ENCODE data around the gene KRTAP2-1.
"Not testable (repeated sequence)": the region's sequence is repeated elsewhere in the genome, so short reads cannot be mapped to it uniquely, and the experiment has no call there.

Gene KRTAP2-1

DNA sequence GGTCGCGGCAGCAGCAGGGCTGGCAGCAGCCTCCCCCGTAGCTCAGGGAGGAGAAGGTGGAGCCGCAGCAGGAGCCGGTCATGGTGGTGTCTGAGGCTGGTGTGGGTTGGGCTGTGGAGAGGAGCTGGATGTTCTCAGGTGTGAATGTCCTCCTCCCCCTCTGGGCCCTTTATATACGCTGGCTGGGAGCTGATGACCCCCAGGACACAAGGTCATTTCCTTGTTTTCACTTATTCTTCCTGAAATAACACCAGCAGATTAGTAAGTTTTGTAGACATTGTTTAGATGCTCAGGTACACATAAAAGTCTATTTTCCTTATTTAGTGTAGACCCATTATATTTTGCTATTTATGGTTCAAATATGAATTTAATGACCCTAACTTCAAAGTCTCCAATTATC lies 8.0 kb upstream of the KRTAP2-1 start, which contains the start of gene KRTAP2-2:
Gene KRTAP2-2, minus strand, starts transcription at position 101 of the 400 bp plus-strand sequence. Its CDS starts 19 bp downstream, at position 82.
- not testable (repeated sequence) for DNase-seq

DNA sequence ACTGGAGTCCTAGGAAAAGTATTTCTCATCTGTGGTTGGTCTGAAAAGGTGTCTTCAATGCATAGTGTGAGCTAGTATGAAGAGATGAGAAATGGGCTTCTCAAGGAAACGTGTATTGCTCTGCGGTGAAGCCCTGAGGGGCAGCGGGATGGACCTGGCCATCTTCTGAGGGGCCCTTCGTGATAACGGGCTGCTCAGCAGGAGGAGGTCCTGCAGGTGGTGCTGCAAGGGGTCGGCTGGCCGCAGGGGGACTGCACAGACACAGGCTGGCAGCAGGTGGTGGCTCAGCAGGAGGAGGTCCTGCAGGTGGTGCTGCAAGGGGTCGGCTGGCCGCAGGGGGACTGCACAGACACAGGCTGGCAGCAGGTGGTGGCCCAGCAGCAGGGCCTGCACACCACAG lies 7.4 kb upstream of the KRTAP2-1 start:
- not testable (repeated sequence) for DNase-seq

DNA sequence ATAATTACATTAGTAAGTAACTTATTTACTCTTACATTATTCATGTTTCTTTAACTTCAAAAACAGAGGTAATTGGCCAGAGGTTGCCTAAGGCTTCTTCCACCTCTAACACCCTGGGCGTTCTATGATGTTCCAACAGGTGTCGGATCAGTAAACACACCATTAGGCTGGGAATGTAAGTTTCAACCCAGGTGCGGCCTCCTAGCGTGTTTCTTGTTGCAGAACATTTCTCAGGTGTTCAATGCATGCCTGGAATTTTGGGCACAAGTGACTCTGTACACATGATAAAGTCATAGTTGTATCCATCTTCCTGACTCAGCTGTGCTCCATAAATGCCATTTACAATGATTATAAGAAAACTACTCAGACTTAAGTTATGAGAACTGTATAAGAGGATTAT lies 6.9 kb upstream of the KRTAP2-1 start:
- DNase-seq = no peak

DNA sequence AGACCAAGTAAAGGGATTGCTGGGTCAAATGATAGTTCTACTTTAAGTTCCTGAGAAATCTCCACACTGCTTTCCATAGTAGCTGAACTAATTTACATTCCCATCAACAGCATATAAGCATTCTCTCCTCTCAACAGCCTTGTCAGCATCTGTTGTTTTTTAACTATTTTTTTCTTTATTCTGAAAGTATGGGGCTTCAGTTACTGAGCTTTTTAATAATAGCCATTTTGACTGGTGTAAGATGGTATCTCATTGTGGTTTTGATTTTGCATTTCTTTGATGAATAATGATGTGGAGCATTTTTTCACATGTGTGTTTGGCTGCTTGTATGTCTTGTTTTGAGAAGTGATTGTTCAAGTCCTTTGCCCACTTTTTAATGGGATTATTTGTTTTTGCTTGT lies 5.5 kb upstream of the KRTAP2-1 start:
- DNase-seq = no peak

DNA sequence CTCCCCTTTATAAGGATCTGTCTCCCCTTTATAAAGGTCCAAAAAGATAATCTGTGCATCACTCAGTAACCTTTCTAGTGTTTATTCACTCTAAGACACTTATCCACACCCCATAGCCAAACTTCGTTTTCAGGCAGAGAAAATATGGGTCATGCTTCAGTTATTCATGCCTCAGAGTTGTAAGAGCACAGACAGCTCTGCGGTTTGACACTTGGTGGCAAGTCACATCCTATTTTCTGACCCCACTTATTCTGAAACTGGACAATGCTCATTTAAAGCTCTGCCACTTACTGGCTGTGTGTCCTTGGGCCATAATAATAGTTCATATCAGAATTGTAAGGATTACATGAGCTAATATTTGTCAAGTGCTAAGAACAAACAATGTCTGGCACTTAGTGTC lies 2.0 kb upstream of the KRTAP2-1 start:
- DNase-seq = no peak

DNA sequence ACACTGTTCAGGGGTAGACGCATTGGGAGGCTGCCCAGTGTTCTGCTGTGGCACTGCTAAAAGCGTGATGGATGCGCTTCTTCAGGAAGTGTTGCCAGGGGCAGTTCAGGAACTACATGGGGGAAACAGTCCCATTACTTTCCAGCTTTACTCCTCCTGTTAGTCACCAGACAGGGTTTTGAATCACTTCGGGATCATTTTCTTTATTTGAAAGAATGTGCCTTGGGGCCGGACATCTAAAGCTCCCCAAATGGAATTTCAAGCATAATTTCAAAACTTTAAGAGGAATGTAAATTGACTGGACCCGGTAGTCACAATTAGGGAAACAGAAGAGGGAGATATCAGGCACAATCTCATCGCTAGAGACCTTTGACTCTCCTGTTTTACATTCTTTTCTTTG lies 1.3 kb upstream of the KRTAP2-1 start:
- no peak for DNase-seq

DNA sequence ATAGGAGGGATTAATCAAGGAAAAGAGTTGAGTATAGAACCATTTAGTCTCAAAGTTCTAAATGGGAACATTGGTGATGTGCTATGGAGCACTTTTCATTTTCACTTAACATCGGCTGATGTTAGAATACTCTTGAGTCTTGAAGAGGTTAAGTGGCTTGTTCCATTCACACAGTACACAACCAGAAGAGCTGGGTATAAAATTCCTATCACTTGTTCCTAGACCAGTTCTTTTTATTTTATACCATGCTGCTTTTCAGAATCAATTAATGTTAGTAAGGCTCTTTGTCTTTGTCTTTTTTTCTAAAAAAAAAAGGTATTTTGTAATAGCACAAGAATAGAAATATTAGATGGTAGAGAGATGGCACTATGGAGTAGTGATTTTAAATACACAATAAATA lies 4.2 kb downstream of the KRTAP2-1 start:
- no peak for DNase-seq

DNA sequence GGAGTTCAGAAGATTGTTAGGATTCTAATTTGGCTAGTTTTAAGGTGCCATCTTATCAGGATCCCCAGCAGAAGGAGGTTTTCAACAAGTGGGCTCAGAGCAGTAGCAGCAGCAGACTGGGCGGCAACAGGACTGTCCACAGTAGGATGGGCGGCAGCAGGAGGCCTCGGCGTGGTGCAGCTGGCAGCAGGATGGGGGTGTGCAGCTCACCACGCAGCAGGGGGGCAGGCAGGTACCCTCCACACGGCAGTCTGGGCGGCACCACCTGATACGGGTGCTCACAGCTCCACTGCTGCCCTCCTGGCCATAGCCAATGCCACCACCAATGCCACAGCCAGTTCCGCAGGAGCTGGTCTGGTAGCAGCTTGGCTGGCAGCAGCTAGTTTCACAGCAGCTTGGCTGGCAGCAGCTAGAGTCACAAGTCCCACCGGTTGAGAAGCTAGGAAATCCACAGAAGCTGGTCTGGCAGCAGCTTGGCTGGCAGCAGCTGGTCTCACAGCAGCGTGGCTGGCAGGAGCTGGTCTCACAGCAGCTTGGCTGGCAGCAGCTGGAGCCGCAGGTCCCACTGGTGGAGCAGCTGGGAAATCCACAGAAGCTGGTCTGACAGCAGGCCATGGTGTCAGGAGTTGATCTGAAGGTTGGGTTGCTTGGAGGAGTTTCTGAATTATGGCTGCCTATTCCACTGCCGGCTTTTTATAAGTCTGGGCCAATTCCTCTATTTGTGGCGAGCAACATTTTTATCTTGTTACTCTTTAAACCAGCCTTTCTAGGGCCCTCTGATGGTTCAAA lies 6.1 kb downstream of the KRTAP2-1 start, which contains the start of gene KRTAP1-1:
Gene KRTAP1-1, minus strand, starts transcription at position 668 of the 789 bp plus-strand sequence. Its CDS starts 53 bp downstream, at position 615.
- not testable (repeated sequence) for DNase-seq

DNA sequence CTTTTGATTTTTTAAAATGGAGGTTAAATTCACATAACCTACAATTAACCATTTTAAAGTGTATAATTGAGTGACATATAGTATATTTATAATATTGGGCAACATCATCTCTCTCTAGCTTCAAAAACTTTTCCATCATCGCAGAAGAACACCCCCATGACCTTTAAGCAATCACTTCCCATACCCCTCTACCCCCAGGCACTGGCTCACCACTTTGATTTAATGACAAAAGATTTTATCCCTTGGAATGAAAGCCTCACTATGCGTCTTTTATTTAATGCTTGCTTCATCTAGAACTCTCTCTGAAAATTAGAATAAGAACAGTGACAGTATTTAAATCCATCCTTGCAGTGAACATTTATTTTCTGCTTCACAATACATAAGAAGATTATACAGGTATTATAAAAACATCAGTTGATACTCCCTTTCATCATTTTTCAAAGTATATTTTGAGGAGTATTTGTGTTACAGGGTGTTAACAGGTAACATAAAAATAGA lies 9.2 kb downstream of the KRTAP2-1 start:
- DNase-seq = no peak

DNA sequence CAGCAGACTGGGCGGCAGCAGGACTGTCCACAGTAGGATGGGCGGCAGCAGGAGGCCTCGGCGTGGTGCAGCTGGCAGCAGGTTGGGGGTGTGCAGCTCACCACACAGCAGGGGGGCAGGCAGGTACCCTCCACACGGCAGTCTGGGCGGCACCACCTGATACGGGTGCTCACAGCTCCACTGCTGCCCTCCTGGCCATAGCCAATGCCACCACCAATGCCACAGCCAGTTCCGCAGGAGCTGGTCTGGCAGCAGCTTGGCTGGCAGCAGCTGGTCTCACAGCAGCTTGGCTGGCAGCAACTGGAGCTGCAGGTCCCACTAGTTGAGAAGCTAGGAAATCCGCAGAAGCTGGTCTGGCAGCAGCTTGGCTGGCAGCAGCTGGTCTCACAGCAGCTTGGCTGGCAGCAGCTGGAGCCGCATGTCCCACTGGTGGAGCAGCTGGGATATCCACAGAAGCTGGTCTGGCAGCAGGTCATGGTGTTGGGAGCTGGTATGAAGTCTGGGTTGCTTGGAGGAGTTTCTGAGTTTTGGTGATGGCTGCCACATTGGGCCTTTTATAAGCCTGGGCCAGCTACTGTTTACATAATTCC lies 12.7 kb downstream of the KRTAP2-1 start, which contains the start of gene KRTAP1-3:
Gene KRTAP1-3, minus strand, starts transcription at position 529 of the 590 bp plus-strand sequence. Its CDS starts 53 bp downstream, at position 476.
- DNase-seq = not testable (repeated sequence)

DNA sequence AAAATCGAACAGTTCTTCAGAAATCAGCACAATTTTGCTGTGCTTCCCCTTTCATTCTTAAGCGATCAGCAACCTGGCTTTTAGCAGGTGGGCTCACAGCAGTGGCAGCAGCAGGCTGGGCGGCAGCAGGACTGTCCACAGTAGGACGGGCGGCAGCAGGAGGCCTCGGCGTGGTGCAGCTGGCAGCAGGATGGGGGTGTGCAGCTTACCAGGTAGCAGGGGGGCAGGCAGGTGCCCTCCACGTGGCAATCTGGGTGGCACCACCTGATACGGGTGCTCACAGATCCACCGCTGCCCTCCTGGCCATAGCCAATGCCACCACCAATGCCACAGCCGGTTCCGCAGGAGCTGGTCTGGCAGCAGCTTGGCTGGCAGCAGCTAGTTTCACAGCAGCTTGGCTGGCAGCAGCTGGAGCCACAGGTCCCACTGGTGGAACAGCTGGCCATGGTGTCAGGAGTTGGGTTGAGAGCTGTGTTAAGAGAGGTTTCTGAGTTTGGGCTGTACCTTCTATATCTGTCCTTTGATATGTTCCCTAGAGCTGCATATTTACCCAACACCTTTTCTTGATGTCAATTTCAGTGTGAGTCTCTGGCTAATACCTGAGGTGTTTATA lies 17.4 kb downstream of the KRTAP2-1 start, which contains the start of gene KRTAP1-4:
Gene KRTAP1-4, minus strand, starts transcription at position 563 of the 613 bp plus-strand sequence. Its CDS starts 117 bp downstream, at position 446.
- DNase-seq = no peak

DNA sequence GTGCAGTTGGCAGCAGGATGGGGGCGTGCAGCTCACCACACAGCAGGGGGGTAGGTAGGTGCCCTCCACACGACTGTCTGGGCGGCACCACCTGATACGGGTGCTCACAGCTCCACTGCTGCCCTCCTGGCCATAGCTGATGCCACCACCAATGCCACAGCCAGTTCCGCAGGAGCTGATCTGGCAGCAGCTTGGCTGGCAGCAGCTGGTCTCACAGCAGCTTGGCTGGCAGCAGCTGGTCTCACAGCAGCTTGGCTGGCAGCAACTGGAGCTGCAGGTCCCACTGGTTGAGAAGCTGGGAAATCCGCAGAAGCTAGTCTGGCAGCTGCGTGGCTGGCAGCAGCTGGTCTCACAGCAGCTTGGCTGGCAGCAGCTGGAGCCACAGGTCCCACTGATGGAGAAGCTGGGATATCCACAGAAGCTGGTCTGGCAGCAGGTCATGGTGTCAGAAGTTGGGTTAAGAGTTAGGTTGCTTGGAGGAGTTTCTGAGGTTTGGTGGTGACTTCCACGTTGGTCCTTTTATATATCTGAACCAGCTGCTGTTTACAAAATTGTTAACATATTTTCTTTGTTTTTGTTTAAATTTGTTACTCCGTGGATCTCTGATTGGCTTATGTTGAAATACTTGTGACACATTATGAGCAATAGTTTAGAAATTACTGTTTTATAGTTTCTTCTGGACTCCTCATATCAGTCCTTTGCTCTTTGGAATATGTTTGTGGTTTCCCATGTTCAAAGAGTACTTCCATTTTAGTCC lies 20.2 kb downstream of the KRTAP2-1 start, which contains the start of gene KRTAP1-5:
Gene KRTAP1-5, minus strand, starts transcription at position 494 of the 757 bp plus-strand sequence. Its CDS starts 53 bp downstream, at position 441.
- no peak for DNase-seq

DNA sequence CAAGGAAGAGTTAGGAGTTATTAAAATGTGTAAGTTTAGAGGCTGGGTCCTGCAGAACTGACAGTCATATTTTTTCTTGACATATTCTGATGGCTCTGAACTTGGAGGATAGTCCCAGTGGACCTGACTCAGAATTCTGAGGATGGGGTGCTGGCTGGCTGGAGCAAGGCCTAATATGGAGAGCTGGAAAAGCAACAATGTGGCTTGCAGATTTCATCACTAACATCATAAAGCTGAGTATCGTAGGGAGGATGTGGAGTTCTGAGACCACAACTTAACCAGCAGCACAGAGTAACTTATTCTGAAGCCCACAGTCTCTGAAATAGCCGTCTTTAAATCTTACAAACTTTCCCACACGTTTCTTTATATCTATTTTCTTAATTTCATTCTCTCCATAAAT lies 22.4 kb downstream of the KRTAP2-1 start:
- DNase-seq = no peak

DNA sequence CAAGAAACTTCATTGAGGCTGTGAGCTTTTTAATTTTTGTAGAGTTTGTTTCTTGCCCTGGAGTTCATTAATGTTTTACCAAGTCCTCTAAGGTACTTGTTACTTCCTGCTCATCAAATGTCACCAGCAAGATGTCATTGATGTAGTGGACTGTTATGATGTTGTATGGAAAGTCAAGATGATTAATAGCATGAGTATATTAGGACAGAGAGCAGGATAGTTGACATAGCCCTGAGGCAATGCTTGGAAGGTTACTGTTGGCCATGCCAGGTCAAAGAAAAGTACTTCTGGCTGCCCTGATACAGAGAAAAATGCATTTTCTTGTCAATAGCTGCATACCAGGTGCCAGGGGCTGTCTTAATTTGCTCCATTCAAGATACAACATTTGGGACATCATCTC lies 26.8 kb downstream of the KRTAP2-1 start:
- peak; percentile 44 for DNase-seq

DNA sequence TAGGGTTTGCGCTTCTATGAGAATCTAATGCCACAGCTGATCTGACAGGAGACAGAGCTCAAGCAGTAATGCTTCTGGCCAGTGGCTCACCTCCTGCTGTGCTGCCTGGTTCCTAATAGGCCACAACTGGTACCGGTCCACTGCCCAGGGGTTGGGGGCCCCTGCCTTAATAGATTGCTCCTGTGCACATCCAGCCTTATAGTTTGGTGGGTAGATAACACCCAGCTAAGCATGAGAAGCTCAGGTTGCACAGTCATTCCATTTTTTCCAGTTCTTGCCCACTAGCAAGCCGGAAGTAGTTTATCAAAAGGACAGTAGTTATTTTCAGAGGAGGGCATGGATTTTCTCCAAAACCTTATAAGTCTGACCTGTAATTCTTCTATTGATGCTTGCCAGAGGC lies 27.7 kb downstream of the KRTAP2-1 start:
- DNase-seq = no peak

DNA sequence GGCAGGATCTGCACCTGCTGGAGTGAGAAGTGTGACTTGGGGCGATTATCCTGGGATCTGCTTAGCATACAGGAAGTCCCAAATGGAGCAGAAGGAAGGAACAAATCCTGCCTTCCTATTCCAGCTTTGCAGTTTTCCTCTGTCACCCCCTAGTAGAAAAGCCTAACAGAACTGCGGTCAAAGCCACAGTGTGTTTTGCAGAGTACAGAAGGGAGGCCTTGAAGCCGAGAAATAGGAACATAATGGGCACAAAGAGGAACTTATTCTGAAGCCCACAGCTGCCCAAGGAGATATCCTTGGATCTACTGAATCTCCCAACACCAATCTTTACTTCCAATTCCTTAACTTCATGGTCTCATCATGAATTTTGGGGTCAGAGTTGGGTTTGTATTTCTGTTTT lies 28.6 kb downstream of the KRTAP2-1 start:
- no peak for DNase-seq

DNA sequence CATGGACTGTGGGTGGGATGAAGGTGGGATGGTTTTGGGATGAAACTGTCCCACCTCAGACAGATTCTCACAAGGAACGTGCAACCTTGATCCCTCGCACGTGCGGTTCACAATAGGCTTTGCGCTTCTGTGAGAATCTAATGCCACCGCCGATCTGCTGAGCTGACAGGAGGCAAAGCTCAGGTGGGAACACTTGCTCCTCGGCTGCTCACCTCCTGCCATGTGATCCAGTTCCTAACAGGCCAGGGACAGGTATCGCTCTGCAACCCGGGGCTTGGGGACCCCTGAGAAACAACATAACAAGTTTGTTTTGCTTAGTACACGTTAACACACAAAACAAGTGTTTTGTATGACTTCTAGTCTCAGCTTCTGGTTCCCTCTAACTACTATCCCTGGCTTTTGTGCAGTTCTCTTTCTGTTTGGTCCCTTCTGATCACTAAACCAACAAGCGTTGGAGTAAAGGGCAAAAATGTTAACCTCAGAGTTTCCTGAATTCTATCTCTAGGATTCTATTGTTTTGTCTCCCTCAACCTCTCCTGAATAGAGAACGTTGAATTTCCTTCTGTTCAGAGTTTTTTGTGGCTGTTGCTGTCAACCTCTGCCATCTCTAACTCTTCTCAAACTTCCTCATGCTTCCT lies 30.4 kb downstream of the KRTAP2-1 start:
- DNase-seq = no peak

DNA sequence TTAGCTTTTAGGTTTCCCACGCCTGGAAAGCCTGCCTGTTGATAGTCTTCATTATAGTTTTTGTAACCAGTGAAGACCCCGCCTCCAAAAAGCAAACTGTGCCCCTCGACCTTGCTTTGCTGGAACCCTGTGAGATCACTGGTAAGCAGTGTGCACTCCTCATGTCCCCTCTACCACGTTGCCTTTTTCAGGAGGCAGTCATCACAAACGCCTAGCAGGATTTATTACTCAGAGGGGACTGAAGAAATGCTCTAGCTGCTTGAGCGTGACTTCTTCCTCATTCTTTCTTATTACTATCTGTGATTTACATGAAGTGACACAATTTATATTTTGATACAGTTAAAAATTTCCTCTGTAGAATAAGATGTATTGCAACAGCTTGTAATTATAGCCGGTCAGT lies 31.7 kb downstream of the KRTAP2-1 start:
- no peak for DNase-seq

DNA sequence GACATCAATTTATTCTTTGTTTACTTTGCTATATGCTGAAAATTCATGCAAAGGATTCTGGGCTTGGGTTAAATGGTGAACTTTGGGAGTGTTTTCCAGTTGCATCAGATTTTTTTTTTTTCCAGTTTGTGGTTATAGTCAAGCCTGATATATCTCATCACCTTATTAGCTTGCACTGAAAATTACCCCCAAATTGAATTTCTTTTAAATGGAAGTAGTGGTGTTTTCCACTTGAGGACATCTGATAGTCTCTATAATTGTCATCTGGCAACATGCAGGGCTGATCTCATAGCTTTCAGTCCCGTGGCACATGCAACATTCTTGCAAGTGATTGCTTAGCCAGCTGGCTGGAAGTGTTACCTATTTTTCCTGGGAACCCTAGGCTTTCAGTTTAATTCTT lies 33.5 kb downstream of the KRTAP2-1 start:
- DNase-seq = no peak

DNA sequence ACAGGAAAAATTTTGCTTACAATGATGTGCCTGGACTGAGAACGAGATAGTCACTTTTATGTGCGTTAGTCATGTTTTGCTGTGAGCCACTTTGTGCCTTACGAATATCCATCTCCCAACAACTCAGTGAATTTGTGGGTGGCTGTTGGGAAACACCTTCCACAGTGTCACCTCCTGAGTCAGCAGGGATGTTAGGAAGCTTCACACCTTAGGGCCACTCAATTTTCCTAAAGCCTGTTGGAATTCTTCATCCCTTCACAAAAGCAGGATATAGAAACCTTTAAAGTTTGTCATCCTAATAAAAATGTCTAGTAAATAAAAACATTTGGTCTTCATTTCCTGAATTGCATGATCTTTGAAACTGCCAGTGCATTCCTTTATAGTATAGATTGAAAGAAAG lies 33.9 kb downstream of the KRTAP2-1 start:
- no peak for DNase-seq

DNA sequence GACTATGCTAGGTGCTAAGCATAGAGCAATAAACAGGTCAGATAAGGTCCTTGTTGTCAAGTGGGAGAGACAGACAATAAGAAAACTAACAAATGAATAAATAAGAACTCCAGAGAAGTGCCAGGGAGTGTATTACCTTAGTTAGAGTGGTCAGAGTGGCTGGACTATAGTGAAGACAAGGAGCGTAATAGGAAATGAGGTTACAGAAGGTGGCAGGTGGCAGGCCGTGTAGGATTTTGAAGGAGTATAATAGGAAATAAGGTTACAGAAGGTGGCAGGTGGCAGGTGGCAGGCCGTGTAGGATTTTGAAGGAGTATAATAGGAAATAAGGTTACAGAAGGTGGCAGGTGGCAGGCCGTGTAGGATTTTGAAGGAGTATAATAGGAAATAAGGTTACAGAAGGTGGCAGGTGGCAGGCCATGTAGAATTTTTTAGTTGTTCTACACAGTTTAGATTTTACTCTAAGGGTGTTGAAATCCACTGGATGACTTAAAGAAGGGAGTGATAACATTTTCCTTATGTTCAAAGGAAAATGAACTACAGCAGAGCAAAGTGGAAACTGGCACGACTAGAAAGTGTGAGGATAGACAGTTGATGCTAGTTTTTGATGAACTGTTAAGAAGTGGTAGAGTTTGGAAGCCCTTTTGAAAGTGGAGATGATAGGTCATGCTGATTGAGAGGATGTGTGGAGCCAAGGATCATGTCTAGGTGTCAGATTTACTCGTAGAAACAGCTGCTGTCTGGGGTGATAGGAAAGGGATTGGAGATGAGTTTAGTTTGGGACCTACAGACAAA lies 34.6 kb downstream of the KRTAP2-1 start:
- DNase-seq = no peak
